HG03521 (cell line): ENCODE results near the gene KCNQ1.

Source experiments
- ATAC-seq: cut with Tn5 transposase; IDR thresholded peaks from one replicate; pipeline ENCODE4 v1.9.1; 2021; ENCODE audit warnings: mild to moderate bottlenecking, moderate library complexity; ENCODE audit not compliant: unreplicated experiment

The KCNQ1 gene

GRCh38 chr11:2769409-2770095 lies 324.7 kb downstream of the KCNQ1 start:
- no peak for ATAC-seq

GRCh38 chr11:2770096-2770751 lies 325.4 kb downstream of the KCNQ1 start:
- ATAC-seq = no peak

GRCh38 chr11:2770761-2771301 lies 326.0 kb downstream of the KCNQ1 start:
- no peak for ATAC-seq

GRCh38 chr11:2771758-2772466 lies 327.1 kb downstream of the KCNQ1 start:
- no peak for ATAC-seq

GRCh38 chr11:2772544-2773031 lies 327.8 kb downstream of the KCNQ1 start:
- no peak for ATAC-seq

- no peak for ATAC-seq
These were observed 329.6 kb downstream of the KCNQ1 start for GRCh38 chr11:2774173-2775082.

GRCh38 chr11:2775083-2775625 lies 330.3 kb downstream of the KCNQ1 start:
- ATAC-seq = no peak

- ATAC-seq = no peak
These were observed 331.0 kb downstream of the KCNQ1 start for GRCh38 chr11:2775626-2776350.

- no peak for ATAC-seq
These were observed 331.7 kb downstream of the KCNQ1 start for GRCh38 chr11:2776351-2777061.

- no peak for ATAC-seq
These were observed 332.6 kb downstream of the KCNQ1 start for GRCh38 chr11:2777386-2777785.

GRCh38 chr11:2777871-2778629 lies 333.2 kb downstream of the KCNQ1 start:
- ATAC-seq = no peak

GRCh38 chr11:2778630-2779498 lies 334.1 kb downstream of the KCNQ1 start:
- peak; percentile 53 for ATAC-seq

GRCh38 chr11:2779499-2779980 lies 334.7 kb downstream of the KCNQ1 start:
- ATAC-seq = no peak

- no peak for ATAC-seq
These were observed 335.4 kb downstream of the KCNQ1 start for GRCh38 chr11:2779981-2780849.

- no peak for ATAC-seq
These were observed 336.1 kb downstream of the KCNQ1 start for GRCh38 chr11:2780850-2781407.
